PC-3 (cell line): Measurements from ENCODE around the gene TMPO.

Source experiments
- EZH2 ChIP-seq: fragments of 300-600 bp; sonication (generic); IDR thresholded peaks from one replicate; pipeline ENCODE4 v1.6.1; 2017; ENCODE audit warnings: antibody characterized with exemption, mild to moderate bottlenecking, low read length; ENCODE audit not compliant: unreplicated experiment
- EZH2phosphoT487 ChIP-seq: fragments of 300-600 bp; sonication (generic); IDR thresholded peaks from 2 replicates; pipeline ENCODE4 v1.6.1; 2018; ENCODE audit warnings: mild to moderate bottlenecking, antibody characterized with exemption, low read length, borderline replicate concordance
- TF ChIP-seq, protein P1 (sequence below): fragments of 300-600 bp; sonication (generic); conservative IDR thresholded peaks from 2 replicates; pipeline ENCODE4 v1.5.1; 2017; ENCODE audit warnings: antibody characterized with exemption, low read depth, mild to moderate bottlenecking, low read length

DNA sequence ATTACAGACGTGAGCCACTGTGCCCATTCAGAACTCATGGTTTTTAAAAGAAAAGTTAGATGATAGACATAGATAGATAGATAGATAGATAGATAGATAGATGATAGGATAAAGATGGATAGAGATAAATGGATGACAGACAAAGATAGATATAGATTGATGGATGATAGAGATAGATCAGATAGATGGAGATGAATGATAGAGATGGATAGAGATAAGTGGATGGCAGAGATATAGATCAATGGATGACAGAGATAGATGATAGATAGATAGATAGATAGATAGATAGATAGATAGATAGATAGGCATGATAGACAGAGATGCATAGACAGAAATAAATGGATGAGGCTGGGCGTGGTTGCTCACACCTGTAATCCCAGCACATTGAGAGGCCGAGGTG lies 64.4 kb downstream of the TMPO start:
- TF ChIP-seq, protein P1, sequence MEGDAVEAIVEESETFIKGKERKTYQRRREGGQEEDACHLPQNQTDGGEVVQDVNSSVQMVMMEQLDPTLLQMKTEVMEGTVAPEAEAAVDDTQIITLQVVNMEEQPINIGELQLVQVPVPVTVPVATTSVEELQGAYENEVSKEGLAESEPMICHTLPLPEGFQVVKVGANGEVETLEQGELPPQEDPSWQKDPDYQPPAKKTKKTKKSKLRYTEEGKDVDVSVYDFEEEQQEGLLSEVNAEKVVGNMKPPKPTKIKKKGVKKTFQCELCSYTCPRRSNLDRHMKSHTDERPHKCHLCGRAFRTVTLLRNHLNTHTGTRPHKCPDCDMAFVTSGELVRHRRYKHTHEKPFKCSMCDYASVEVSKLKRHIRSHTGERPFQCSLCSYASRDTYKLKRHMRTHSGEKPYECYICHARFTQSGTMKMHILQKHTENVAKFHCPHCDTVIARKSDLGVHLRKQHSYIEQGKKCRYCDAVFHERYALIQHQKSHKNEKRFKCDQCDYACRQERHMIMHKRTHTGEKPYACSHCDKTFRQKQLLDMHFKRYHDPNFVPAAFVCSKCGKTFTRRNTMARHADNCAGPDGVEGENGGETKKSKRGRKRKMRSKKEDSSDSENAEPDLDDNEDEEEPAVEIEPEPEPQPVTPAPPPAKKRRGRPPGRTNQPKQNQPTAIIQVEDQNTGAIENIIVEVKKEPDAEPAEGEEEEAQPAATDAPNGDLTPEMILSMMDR = no peak
- no peak for TF ChIP-seq EZH2
- no peak for TF ChIP-seq EZH2phosphoT487
